ENCODE measurements around the gene CNTD1. TPM values are rescaled to one million over a fixed set of nuclear protein-coding genes. Genes with fewer than 3 reads are reported as not detected.
"Not testable (repeated sequence)": the region's sequence is repeated elsewhere in the genome, so short reads cannot be mapped to it uniquely, and the experiment has no call there.

Gene CNTD1
- total RNA-seq, 2 experiments from 2014 or later: not detected

DNA sequence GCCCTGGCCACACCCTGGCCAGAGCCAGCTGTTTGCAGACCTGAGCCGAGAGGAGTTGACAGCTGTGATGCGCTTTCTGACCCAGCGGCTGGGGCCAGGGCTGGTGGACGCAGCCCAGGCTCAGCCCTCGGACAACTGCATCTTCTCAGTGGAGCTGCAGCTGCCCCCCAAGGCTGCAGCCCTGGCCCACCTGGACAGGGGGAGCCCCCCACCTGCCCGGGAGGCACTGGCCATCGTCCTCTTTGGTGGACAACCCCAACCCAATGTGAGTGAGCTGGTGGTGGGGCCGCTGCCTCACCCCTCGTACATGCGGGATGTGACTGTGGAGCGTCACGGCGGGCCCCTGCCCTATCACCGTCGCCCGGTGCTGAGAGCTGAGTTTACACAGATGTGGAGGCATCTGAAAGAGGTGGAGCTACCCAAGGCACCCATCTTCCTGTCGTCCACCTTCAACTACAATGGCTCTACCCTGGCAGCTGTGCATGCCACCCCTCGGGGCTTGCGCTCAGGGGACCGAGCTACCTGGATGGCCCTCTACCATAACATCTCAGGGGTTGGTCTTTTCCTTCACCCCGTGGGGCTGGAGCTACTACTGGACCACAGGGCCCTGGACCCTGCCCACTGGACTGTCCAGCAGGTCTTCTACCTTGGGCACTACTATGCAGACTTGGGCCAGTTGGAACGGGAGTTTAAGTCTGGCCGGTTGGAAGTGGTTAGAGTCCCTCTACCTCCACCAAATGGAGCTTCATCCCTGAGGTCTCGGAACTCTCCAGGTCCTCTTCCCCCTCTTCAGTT is 46.3 kb downstream of the CNTD1 start:
- peaks cover 14% of the 10 kb centered on the region for H3K4me1 Mint-ChIP-seq
- no peak overlapping the region for H3K4me3 Mint-ChIP-seq
- H3K36me3 Mint-ChIP-seq (ENCODE audit: low read depth): peaks cover 48% of the 10 kb centered on the region
- no peak for DNase-seq
- no peaks in the 10 kb centered on the region for H3K9me3 Mint-ChIP-seq
- H3K27ac Mint-ChIP-seq: no peak overlapping the region
- CTCF ChIA-PET: no interaction called here
- H3K27me3 Mint-ChIP-seq: no peaks in the 10 kb centered on the region
- POLR2A ChIA-PET: interaction anchor here (1.0 to 7.0 kb wide), 3 partner anchors 10 to 236 kb away, joined by 3 to 37 read pairs (median 4); partner anchors contain the start of gene PSME3

GRCh38 chr17:42845556-42845917 is 46.9 kb downstream of the CNTD1 start:
- ChIA-PET CTCF (interaction anchor here (0.6 kb wide), 1 partner anchor 91 kb away, joined by 3 read pairs; no protein-coding TSS in a partner anchor), POLR2A (interaction anchor here (1.0 to 7.0 kb wide), 3 partner anchors 9 to 237 kb away, joined by 3 to 37 read pairs (median 4); partner anchors contain the start of gene PSME3)
- Mint-ChIP-seq H3K4me3 (no peak overlapping the region), H3K27ac (no peak overlapping the region), H3K4me1 (peaks cover 14% of the 10 kb centered on the region), H3K36me3 (ENCODE audit: low read depth) (peaks cover 47% of the 10 kb centered on the region), H3K9me3 (no peaks in the 10 kb centered on the region), H3K27me3 (no peaks in the 10 kb centered on the region)
- DNase-seq: no peak

GRCh38 chr17:42845918-42846593 is 47.4 kb downstream of the CNTD1 start:
- POLR2A ChIA-PET: interaction anchor here (1.0 to 7.0 kb wide), 4 partner anchors 9 to 237 kb away, joined by 3 to 37 read pairs (median 4); partner anchors contain the start of genes BECN1 and PSME3
- Mint-ChIP-seq H3K36me3 (ENCODE audit: low read depth) (peaks cover 44% of the 10 kb centered on the region), H3K9me3 (no peaks in the 10 kb centered on the region), H3K27ac (peak overlapping the region; percentile 35), H3K27me3 (no peaks in the 10 kb centered on the region), H3K4me1 (peaks cover 14% of the 10 kb centered on the region), H3K4me3 (no peak overlapping the region)
- CTCF ChIA-PET: interaction anchor here (0.6 kb wide), 1 partner anchor 91 kb away, joined by 3 read pairs; no protein-coding TSS in a partner anchor
- DNase-seq: no peak

DNA sequence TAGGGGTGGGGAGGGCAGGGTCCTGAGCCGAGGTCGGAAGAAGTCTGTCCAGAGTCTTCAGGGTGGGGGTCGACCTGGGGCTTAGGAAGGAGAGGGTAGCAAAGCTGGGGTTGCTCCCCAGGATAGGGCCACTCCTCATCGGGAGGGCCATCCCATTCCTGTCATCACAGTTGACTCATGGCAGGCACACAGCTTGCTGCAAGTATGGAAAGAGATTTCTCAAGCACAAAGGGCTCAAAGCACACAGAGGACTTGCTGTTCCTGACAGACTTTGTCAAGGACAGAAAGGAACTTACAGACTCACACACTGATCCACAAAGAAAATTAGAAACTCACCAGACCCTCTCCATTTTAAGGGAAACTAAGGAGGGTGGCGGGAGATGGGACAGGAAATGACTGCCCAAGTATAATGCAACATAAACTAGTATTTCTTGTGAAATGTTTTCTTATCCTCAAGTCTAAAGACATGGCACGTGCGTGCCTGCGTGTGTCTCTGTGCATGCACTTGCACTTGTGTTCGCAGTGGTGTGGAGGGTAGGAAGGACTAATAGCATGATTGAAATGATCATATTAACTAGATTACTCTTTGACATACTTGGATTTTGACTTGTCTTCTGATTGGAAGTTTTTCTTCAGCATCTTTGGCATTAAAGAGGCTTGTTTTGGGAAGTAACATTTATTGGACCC is 48.1 kb downstream of the CNTD1 start:
- Mint-ChIP-seq H3K4me1 (peaks cover 14% of the 10 kb centered on the region), H3K27me3 (no peaks in the 10 kb centered on the region), H3K36me3 (ENCODE audit: low read depth) (peaks cover 41% of the 10 kb centered on the region), H3K9me3 (no peaks in the 10 kb centered on the region), H3K4me3 (no peak overlapping the region), H3K27ac (no peak overlapping the region)
- CTCF ChIA-PET: no interaction called here
- POLR2A ChIA-PET: interaction anchor here (1.0 to 7.0 kb wide), 2 partner anchors 11 to 23 kb away, joined by 3 to 37 read pairs; partner anchors contain the start of genes BECN1 and PSME3
- no peak for DNase-seq

GRCh38 chr17:42848093-42848492 is 49.4 kb downstream of the CNTD1 start:
- POLR2A ChIA-PET: interaction anchor here (1.3 to 7.0 kb wide), 2 partner anchors 13 to 24 kb away, joined by 4 to 37 read pairs; partner anchors contain the start of genes BECN1 and PSME3
- CTCF ChIA-PET: interaction anchor here (0.7 kb wide), 1 partner anchor 16 kb away, joined by 8 read pairs; no protein-coding TSS in a partner anchor
- no peak for DNase-seq
- Mint-ChIP-seq H3K4me1 (peaks cover 14% of the 10 kb centered on the region), H3K27me3 (no peaks in the 10 kb centered on the region), H3K27ac (no peak overlapping the region), H3K9me3 (no peaks in the 10 kb centered on the region), H3K4me3 (no peak overlapping the region), H3K36me3 (ENCODE audit: low read depth) (peaks cover 27% of the 10 kb centered on the region)

- POLR2A ChIA-PET: interaction anchor here (7.0 kb wide), 1 partner anchor 14 kb away, joined by 37 read pairs; the partner anchor contains the start of gene PSME3
- Mint-ChIP-seq H3K27ac (no peak overlapping the region), H3K4me1 (peaks cover 14% of the 10 kb centered on the region), H3K4me3 (no peak overlapping the region), H3K27me3 (peaks cover 2% of the 10 kb centered on the region), H3K9me3 (no peaks in the 10 kb centered on the region), H3K36me3 (ENCODE audit: low read depth) (peaks cover 18% of the 10 kb centered on the region)
- CTCF ChIA-PET: no interaction called here
- DNase-seq: no peak
These were observed 50.4 kb downstream of the CNTD1 start for GRCh38 chr17:42849031-42849430.

DNA sequence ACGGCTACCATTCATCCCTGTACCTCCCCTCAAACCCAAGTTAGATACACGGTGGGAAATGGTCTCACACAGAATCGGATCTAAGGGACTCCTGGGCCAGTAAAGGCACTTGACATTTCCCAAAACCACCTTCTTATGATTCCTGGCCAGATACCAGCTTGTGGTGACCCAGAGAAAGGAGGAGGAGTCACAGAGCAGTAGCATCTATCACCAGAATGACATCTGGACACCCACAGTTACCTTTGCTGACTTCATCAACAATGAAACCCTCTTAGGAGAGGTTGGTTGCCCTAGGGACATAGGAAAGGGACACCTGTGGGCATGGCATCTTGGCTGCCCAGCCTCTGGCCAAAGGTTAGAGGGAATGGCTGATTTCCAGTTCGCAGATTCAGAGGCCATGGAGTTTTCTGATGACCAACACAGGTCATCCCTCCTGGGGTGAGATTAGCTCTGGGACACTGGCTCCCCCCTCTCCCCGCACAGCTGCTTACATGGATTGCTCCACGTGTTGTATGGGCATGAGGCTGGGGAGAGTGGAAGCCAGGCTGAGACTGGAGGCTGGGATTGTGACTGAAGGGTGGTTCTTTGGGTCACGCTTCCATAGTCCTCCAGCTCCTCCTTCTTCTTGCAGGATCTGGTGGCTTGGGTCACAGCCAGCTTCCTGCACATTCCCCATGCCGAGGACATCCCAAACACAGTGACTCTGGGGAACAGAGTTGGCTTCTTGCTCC is 51.0 kb downstream of the CNTD1 start:
- peaks cover 13% of the 10 kb centered on the region for H3K36me3 Mint-ChIP-seq (ENCODE audit: low read depth)
- POLR2A ChIA-PET: interaction anchor here (7.0 kb wide), 1 partner anchor 14 kb away, joined by 37 read pairs; the partner anchor contains the start of gene PSME3
- CTCF ChIA-PET: no interaction called here
- peaks cover 14% of the 10 kb centered on the region for H3K4me1 Mint-ChIP-seq
- H3K27ac Mint-ChIP-seq: no peak overlapping the region
- H3K9me3 Mint-ChIP-seq: no peaks in the 10 kb centered on the region
- no peak overlapping the region for H3K4me3 Mint-ChIP-seq
- H3K27me3 Mint-ChIP-seq: peaks cover 2% of the 10 kb centered on the region
- DNase-seq: no peak

GRCh38 chr17:42850954-42851353 is 52.3 kb downstream of the CNTD1 start, which contains the start of gene AOC3:
AOC3 (plus strand) TSS chr17:42851199; CDS start chr17:42851344, 145 bp downstream.
- Mint-ChIP-seq H3K9me3 (no peaks in the 10 kb centered on the region), H3K27me3 (peaks cover 2% of the 10 kb centered on the region), H3K4me1 (peaks cover 8% of the 10 kb centered on the region), H3K4me3 (no peak within 1 kb of the TSS), H3K27ac (no peak within 1 kb of the TSS), H3K36me3 (ENCODE audit: low read depth) (peaks cover 3% of the 10 kb centered on the region)
- no peak for DNase-seq
- POLR2A ChIA-PET: interaction anchor here (7.0 kb wide), 1 partner anchor 16 kb away, joined by 37 read pairs; the partner anchor contains the start of gene PSME3
- CTCF ChIA-PET: no interaction called here

DNA sequence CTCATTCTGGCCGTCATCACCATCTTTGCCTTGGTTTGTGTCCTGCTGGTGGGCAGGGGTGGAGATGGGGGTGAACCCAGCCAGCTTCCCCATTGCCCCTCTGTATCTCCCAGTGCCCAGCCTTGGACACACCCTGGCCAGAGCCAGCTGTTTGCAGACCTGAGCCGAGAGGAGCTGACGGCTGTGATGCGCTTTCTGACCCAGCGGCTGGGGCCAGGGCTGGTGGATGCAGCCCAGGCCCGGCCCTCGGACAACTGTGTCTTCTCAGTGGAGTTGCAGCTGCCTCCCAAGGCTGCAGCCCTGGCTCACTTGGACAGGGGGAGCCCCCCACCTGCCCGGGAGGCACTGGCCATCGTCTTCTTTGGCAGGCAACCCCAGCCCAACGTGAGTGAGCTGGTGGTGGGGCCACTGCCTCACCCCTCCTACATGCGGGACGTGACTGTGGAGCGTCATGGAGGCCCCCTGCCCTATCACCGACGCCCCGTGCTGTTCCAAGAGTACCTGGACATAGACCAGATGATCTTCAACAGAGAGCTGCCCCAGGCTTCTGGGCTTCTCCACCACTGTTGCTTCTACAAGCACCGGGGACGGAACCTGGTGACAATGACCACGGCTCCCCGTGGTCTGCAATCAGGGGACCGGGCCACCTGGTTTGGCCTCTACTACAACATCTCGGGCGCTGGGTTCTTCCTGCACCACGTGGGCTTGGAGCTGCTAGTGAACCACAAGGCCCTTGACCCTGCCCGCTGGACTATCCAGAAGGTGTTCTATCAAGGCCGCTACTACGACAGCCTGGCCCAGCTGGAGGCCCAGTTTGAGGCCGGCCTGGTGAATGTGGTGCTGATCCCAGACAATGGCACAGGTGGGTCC is 52.9 kb downstream of the CNTD1 start:
- H3K27ac Mint-ChIP-seq; H3K4me1 Mint-ChIP-seq; DNase-seq; H3K27me3 Mint-ChIP-seq; H3K36me3 Mint-ChIP-seq (ENCODE audit: low read depth); H3K9me3 Mint-ChIP-seq; H3K4me3 Mint-ChIP-seq; CTCF ChIA-PET: not testable (repeated sequence)
- POLR2A ChIA-PET: interaction anchor here (7.0 kb wide), 1 partner anchor 16 kb away, joined by 37 read pairs; the partner anchor contains the start of gene PSME3

DNA sequence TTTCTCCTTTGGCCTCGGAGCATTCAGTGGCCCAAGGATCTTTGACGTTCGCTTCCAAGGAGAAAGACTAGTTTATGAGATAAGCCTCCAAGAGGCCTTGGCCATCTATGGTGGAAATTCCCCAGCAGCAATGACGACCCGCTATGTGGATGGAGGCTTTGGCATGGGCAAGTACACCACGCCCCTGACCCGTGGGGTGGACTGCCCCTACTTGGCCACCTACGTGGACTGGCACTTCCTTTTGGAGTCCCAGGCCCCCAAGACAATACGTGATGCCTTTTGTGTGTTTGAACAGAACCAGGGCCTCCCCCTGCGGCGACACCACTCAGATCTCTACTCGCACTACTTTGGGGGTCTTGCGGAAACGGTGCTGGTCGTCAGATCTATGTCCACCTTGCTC is 53.7 kb downstream of the CNTD1 start:
- DNase-seq: no peak
- ChIA-PET POLR2A (no interaction called here), CTCF (no interaction called here)
- H3K27me3 Mint-ChIP-seq: peaks cover 2% of the 10 kb centered on the region
- no peak overlapping the region for H3K27ac Mint-ChIP-seq
- H3K36me3 Mint-ChIP-seq (ENCODE audit: low read depth): no peaks in the 10 kb centered on the region
- H3K4me1 Mint-ChIP-seq: no peaks in the 10 kb centered on the region
- H3K9me3 Mint-ChIP-seq: no peaks in the 10 kb centered on the region
- no peak overlapping the region for H3K4me3 Mint-ChIP-seq

- ChIA-PET CTCF (no interaction called here), POLR2A (no interaction called here)
- no peak overlapping the region for H3K4me3 Mint-ChIP-seq
These were observed 54.3 kb downstream of the CNTD1 start for GRCh38 chr17:42853004-42853403.

More at GRCh38 chr17:42853004-42853403, 54.3 kb downstream of the CNTD1 start:
- no peak overlapping the region for H3K27ac Mint-ChIP-seq
- H3K9me3 Mint-ChIP-seq: no peaks in the 10 kb centered on the region
- DNase-seq: no peak
- no peaks in the 10 kb centered on the region for H3K4me1 Mint-ChIP-seq
- H3K36me3 Mint-ChIP-seq (ENCODE audit: low read depth): no peaks in the 10 kb centered on the region
- peaks cover 2% of the 10 kb centered on the region for H3K27me3 Mint-ChIP-seq
